GM18907 (cell line): Measurements from ENCODE around the gene ZEB1.
A peak's percentile ranks its signal among the peaks of the same experiment; 100 is the strongest.

Experiments
- ATAC-seq: cut with Tn5 transposase; IDR thresholded peaks from one replicate; pipeline ENCODE4 v1.9.1; 2021; ENCODE audit warnings: mild to moderate bottlenecking, moderate library complexity; ENCODE audit not compliant: unreplicated experiment

ZEB1 gene

DNA sequence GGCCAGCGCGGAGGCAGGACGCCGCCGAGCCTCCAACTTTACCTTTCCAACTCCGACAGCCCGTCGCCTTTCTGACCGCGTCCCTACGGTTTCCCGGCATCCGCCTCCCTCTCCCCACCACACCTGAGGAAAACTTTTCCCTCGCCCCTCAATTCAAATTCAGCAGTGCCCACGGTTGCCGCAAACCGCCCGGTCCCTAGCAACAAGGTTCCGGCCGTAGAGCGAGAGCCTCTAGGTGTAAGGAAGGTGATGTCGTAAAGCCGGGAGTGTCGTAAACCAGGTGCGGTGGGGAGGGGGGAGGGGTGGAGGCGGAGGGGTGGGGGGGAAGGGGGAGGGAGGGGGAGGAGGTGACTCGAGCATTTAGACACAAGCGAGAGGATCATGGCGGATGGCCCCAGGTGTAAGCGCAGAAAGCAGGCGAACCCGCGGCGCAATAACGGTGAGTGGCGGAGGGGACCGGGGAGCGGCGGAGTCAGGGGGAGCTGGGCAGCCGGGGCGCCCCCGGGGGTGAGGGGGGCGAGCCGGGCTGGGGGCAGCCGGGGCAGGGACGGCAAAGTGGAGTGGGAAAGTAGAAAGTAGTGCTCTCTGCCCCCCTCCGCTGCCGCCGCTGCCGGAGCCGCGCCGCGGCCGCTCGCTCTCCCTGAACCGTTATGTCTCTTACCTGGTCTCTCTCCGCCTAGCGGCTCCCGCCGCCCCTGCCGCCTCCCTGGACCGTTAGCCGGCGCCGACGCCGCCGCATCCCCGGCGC is at the start of gene ZEB1:
TSS of gene ZEB1 (plus strand) at position 363 of the 748 bp plus-strand sequence. CDS start at position 382, 19 bp downstream.
- ATAC-seq: peak; percentile 35

DNA sequence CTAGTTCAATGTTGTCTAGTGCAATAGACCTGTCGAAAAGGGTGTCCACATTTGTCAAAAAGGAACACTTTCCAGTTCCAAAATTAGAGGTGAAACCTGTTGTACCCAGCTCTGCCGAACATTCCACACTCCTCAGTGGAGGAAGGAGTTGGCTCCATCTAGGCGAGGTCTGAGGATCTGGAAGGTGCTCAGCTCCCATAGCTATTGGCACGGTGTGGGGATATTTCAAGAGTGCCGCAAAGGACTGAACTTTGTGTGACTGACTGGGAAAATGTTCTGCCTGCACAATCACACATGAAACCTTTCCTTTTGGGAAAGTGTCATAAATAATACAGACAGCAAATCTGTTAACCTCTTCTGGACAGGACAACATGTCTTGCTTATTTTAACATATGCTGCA is 48.1 kb upstream of the ZEB1 start:
- no peak for ATAC-seq

GRCh38 chr10:31272841-31273240 is 46.2 kb upstream of the ZEB1 start:
- no peak for ATAC-seq

DNA sequence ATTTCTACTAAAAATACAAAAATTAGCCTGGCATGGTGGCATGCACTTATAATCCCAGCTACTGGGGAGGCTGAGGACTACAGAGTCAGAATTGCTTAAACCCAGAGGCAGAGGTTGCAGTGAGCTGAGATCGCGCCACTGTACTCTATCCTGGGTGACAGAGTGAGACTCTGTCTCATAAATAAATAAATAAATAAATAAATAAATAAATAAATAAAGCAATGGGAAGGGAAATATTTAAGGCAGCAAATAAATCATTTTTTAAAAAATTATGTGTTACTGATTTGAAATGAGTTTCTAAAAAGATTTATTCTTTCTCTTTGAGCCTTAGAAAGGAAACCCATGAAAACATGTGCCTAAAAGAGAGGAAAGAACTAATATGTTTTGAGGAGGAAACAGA is 45.2 kb upstream of the ZEB1 start:
- no peak for ATAC-seq

DNA sequence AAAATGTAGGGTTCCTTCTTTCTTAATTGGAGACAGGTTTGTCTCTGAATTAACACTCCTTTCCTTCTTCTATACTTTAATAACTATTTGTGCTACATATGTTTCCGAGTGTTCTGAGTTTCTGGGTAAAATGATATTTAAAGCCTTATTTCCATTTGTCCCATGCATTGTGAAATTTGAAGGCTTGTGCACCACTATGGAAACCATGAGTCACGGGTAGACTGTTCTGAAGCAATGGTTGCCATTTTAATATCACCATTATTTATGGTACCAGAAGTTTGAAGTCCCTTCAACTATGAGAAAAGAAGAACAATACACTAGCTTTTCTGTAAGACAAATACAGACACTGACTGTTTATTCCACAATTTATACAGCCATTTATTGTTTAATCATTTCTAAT is 44.7 kb upstream of the ZEB1 start:
- no peak for ATAC-seq

GRCh38 chr10:31278279-31278941 is 40.6 kb upstream of the ZEB1 start:
- ATAC-seq: no peak

- ATAC-seq: no peak
Measured at GRCh38 chr10:31280972-31281371, 38.0 kb upstream of the ZEB1 start.

GRCh38 chr10:31288001-31288400 is 31.0 kb upstream of the ZEB1 start:
- ATAC-seq: no peak

DNA sequence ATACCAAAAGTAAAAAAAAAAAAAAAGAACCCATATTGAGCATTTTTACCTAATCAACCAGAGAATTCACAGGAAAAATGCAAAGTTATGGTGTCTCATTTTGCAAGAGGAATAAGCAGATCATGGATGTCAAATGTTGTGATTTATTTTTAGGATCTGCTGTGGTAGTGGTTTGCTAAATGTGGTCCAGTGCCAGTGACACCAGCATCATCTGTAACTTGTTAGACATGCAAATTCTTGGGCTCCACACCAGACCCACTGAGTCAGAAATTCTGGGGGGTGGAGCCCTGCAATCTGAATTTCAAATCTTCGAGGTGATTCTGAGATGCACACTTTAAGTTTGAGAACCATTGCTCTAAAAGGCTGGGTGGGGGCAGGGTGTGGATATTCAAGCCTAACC is 30.1 kb upstream of the ZEB1 start:
- ATAC-seq: no peak

- no peak for ATAC-seq
Measured at GRCh38 chr10:31290386-31290785, 28.6 kb upstream of the ZEB1 start.

- no peak for ATAC-seq
Measured at GRCh38 chr10:31291123-31291522, 27.9 kb upstream of the ZEB1 start.

DNA sequence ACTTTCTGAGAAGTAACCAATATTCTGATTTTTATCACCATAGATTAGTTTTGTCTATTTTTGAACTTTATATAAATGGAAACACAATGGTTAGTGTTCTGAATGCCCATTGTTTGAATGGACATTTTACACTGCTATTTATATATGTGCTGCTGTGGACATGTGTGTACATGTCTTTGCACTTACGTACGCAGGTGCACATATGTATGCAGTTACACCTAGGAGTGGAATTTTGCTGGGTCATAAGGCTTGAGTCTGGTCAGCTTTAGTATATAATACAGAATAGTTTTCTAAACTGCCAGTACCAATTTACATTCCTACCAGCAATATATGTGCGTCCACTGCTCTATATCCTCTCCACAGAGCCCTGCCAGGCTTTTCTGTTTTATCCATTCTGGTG is 24.5 kb upstream of the ZEB1 start:
- ATAC-seq: no peak

GRCh38 chr10:31296754-31297153 is 22.3 kb upstream of the ZEB1 start:
- ATAC-seq: no peak

GRCh38 chr10:31299119-31299518 is 19.9 kb upstream of the ZEB1 start:
- no peak for ATAC-seq

DNA sequence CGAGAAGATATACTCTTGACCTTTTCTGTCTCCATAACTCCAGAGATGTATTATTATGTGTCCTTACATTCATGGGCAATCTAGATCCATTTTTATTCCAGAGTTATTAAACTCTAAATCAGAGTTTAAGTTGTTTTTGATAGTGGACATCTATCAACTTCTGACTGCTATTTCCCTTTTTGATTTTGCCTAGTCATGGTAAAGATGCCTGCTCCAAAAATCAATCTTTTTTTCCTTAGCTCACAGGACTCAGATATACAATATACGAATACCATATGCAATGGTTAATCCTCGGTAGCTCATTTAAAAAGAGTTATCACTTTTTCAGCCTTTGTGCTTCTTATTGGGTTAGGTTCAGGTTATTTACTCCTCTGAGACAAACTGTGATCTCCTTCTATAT is 15.8 kb upstream of the ZEB1 start:
- no peak for ATAC-seq

DNA sequence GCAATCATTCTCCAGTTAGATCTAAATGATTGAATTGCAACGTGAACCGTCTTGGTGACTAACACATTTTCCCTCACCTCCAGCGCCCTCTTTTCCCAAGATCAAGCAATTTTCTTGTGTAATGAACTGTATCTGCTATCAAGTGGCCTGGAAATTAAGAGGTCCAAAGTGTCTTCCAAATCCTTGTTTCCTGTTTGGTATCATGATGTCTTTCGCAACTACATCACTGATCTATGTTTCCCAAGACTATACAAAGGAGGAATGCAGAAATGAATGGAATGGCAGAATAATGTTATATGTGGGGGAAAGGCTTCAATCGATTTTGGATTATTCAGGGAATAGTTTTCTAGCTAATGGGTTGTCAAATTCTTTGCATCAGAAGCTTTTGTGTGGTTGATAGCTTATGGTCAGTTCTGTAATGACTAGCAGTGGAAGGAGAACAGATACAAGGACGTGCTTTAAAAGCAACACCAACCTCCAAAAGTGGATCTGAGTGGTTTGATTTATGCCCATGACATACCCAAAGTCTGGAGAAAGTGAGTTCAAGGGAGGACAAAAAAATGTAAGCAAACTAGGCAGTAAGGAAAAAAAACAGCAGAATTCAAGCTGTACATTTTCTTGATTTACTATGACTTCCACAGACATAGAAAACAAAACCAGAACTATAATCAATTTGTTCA is 14.6 kb upstream of the ZEB1 start:
- no peak for ATAC-seq

DNA sequence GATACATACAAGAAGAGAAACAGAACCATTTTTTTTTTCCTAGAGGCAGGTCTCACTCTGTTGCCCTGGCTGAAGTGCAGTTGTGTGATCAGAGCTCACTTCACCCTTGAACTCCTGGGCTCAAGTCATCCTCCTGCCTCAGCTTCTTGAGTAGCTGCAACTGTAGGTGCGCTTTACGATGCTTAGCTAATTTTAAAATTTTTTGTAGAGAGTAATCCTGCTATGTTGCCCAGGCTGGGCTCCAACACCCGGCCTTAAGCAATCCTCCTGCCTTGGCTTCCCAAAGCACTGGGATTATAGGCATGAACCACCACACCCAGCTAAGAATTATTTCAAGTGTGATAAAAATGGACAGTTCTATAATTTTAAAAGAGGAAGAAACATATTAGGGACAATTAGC is 5.6 kb upstream of the ZEB1 start:
- ATAC-seq: no peak

GRCh38 chr10:31314256-31315150 is 4.5 kb upstream of the ZEB1 start:
- ATAC-seq: no peak

DNA sequence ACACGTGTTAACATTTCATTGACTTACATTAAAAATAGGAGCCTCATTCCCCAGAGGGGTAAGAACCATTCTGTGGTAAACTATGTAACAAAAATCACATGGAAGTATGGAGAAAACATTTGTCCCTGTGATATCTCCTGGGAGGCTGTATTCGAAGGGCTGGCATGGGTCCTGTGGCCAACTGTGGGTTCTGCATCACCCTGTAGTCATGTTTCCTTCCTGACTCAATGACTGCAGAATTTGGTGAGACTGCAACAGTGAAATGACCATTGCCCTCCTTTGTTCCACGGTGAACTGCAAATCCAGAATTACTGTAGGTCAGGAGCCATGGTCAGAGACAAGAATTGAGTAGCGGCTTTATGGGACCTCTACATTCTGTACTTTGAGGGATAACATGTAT is 3.6 kb upstream of the ZEB1 start:
- ATAC-seq: no peak

DNA sequence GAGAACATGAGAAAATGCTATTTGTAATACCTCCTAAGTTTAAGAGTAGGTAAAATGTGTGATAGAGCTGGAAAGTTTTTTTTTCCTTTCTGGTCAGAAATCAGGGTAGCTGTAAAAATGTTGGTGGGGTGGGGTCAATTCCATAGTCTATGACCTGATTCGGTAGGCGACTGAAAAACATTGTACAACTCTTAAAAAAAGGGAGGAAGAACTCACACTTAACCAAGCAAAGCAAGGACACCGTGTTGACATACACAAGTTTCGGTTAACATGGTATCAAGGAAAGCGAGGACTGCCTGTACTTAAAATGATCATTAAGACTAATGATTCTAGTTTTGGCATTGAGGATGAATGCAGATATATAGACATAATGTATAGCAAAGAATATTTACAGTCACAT is 1.8 kb upstream of the ZEB1 start:
- no peak for ATAC-seq
